ENCODE results near the gene COMTD1.

Gene COMTD1

GRCh38 chr10:75201793-75202307 lies 33.9 kb downstream of the COMTD1 start:
- Histone ChIP-seq H3K27ac (ENCODE audit: extremely low read depth, low read depth, low read length) (no peak overlapping the region), H3K4me3 (ENCODE audit: low read depth, low read length) (no peak overlapping the region), H3K9me3 (ENCODE audit: control insufficient read depth, insufficient read depth, low read depth, low read length) (no peaks in the 10 kb centered on the region), H3K36me3 (ENCODE audit: control insufficient read depth in 2 of 2, insufficient read depth in 1 of 2, low read length in 2 of 2) (no peaks in the 10 kb centered on the region), H3K4me1 (ENCODE audit: control insufficient read depth, insufficient read depth, low read length) (no peaks in the 10 kb centered on the region; the same call in 1 of the 2 replicates)
- TF ChIP-seq KLF1 (tag by site-specific recombination; IDR thresholded peaks at IDR 0.05) (peak; percentile 84), SP7 (tag by site-specific recombination; IDR thresholded peaks at IDR 0.05) (no peak), PATZ1 (tag by site-specific recombination; IDR thresholded peaks at IDR 0.05) (0 out of 2 replicates have a peak, but pooled peaks have one; percentile 14), ZBTB20 (tag by site-specific recombination; IDR thresholded peaks at IDR 0.05) (no peak), PRDM4 (tag by site-specific recombination; IDR thresholded peaks at IDR 0.05) (no peak), PRDM2 (tag by site-specific recombination; IDR thresholded peaks at IDR 0.05; ENCODE audit: borderline replicate concordance) (no peak), ZNF335 (tag by site-specific recombination; conservative IDR thresholded peaks at IDR 0.05) (no peak), ZNF211 (tag by site-specific recombination; IDR thresholded peaks at IDR 0.05; ENCODE audit: low read depth) (no peak), ZNF423 (tag by site-specific recombination; IDR thresholded peaks at IDR 0.05) (no peak), ZNF560 (tag by site-specific recombination; IDR thresholded peaks at IDR 0.05; ENCODE audit: borderline replicate concordance) (no peak), PRDM1 (tag by site-specific recombination; IDR thresholded peaks at IDR 0.05) (no peak), ZNF398 (tag by site-specific recombination; IDR thresholded peaks at IDR 0.05) (no peak), KLF17 (tag by site-specific recombination; IDR thresholded peaks at IDR 0.05) (peak; percentile 97), ZNF280C (tag by site-specific recombination; IDR thresholded peaks at IDR 0.05) (no peak)
- CTCF ChIA-PET = interaction anchor here (0.6 to 1.2 kb wide), 4 partner anchors 14 to 973 kb away, joined by 3 to 7 read pairs (median 4); no protein-coding TSS in a partner anchor
- POLR2A ChIA-PET = interaction anchor here (4.0 kb wide), 1 partner anchor 9 kb away, joined by 18 read pairs; the partner anchor contains the start of gene VDAC2

All from HEK293 (cell line).